ENCODE measurements around the gene FRMD4A.

The FRMD4A gene

GRCh38 chr10:13960603-13961002 is 370.1 kb downstream of the FRMD4A start:
- Histone ChIP-seq H3K9me3 (replicated peaks; ENCODE audit: insufficient read depth, low read length) (no peaks in the 10 kb centered on the region), H3K4me3 (ENCODE audit: low read length) (no peak overlapping the region), H3K27ac (ENCODE audit: low read length) (no peak overlapping the region)

GRCh38 chr10:13959443-13960359 is 371.0 kb downstream of the FRMD4A start:
- Histone ChIP-seq H3K27me3 (replicated peaks; ENCODE audit: insufficient read depth, low read length) (no peaks in the 10 kb centered on the region), H4K20me1 (ENCODE audit: insufficient read depth, low read length) (no peaks in the 10 kb centered on the region), H3K36me3 (replicated peaks; ENCODE audit: insufficient read depth, low read length) (no peaks in the 10 kb centered on the region), H2AFZ (ENCODE audit: low read length) (no peak overlapping the region), H3K9me3 (replicated peaks; ENCODE audit: insufficient read depth, low read length) (no peaks in the 10 kb centered on the region), H3K4me1 (ENCODE audit: low read length) (no peaks in the 10 kb centered on the region), H3F3A (ENCODE audit: insufficient read depth, low read length) (no peaks in the 10 kb centered on the region), H3K4me2 (ENCODE audit: low read depth, low read length) (no peak overlapping the region), H3K79me2 (ENCODE audit: low read length) (no peaks in the 10 kb centered on the region), H3K9me2 (replicated peaks; ENCODE audit: insufficient read depth, low read length) (no peaks in the 10 kb centered on the region), H3K4me3 (ENCODE audit: low read length) (no peak overlapping the region), H3K27ac (ENCODE audit: low read length) (no peak overlapping the region), H3K9ac (ENCODE audit: low read length) (no peak overlapping the region)
- no peak for TF ChIP-seq CTCF (IDR thresholded peaks at IDR 0.05; ENCODE audit: low read length)
- no peak for TF ChIP-seq EZH2phosphoT487 (IDR thresholded peaks at IDR 0.05; ENCODE audit: low read length)
- no peak for TF ChIP-seq EZH2 (optimal IDR thresholded peaks at IDR 0.05; ENCODE audit: low read depth, low read length)
- DNase-seq: no peak

More at GRCh38 chr10:13960603-13961002, 370.1 kb downstream of the FRMD4A start:
- Histone ChIP-seq H3K9me2 (replicated peaks; ENCODE audit: insufficient read depth, low read length) (no peaks in the 10 kb centered on the region), H3K4me2 (ENCODE audit: low read depth, low read length) (no peak overlapping the region), H3K4me1 (ENCODE audit: low read length) (no peaks in the 10 kb centered on the region), H3F3A (ENCODE audit: insufficient read depth, low read length) (no peaks in the 10 kb centered on the region), H3K27me3 (replicated peaks; ENCODE audit: insufficient read depth, low read length) (no peaks in the 10 kb centered on the region), H3K79me2 (ENCODE audit: low read length) (no peaks in the 10 kb centered on the region), H3K9ac (ENCODE audit: low read length) (no peak overlapping the region), H4K20me1 (ENCODE audit: insufficient read depth, low read length) (no peaks in the 10 kb centered on the region), H3K36me3 (replicated peaks; ENCODE audit: insufficient read depth, low read length) (no peaks in the 10 kb centered on the region), H2AFZ (ENCODE audit: low read length) (no peak overlapping the region)
- DNase-seq: no peak
- TF ChIP-seq CTCF (IDR thresholded peaks at IDR 0.05; ENCODE audit: low read length) (no peak), EZH2phosphoT487 (IDR thresholded peaks at IDR 0.05; ENCODE audit: low read length) (no peak), EZH2 (optimal IDR thresholded peaks at IDR 0.05; ENCODE audit: low read depth, low read length) (no peak)

GRCh38 chr10:13957856-13958255 is 372.9 kb downstream of the FRMD4A start:
- Histone ChIP-seq H4K20me1 (ENCODE audit: insufficient read depth, low read length) (no peaks in the 10 kb centered on the region), H3F3A (ENCODE audit: insufficient read depth, low read length) (no peaks in the 10 kb centered on the region), H3K27ac (ENCODE audit: low read length) (no peak overlapping the region), H2AFZ (ENCODE audit: low read length) (no peak overlapping the region), H3K9me3 (replicated peaks; ENCODE audit: insufficient read depth, low read length) (no peaks in the 10 kb centered on the region), H3K36me3 (replicated peaks; ENCODE audit: insufficient read depth, low read length) (no peaks in the 10 kb centered on the region), H3K4me3 (ENCODE audit: low read length) (no peak overlapping the region), H3K79me2 (ENCODE audit: low read length) (no peaks in the 10 kb centered on the region), H3K9ac (ENCODE audit: low read length) (no peak overlapping the region), H3K4me2 (ENCODE audit: low read depth, low read length) (no peak overlapping the region), H3K4me1 (ENCODE audit: low read length) (no peaks in the 10 kb centered on the region), H3K9me2 (replicated peaks; ENCODE audit: insufficient read depth, low read length) (no peaks in the 10 kb centered on the region), H3K27me3 (replicated peaks; ENCODE audit: insufficient read depth, low read length) (no peaks in the 10 kb centered on the region)
- TF ChIP-seq EZH2 (optimal IDR thresholded peaks at IDR 0.05; ENCODE audit: low read depth, low read length) (no peak), CTCF (IDR thresholded peaks at IDR 0.05; ENCODE audit: low read length) (no peak), EZH2phosphoT487 (IDR thresholded peaks at IDR 0.05; ENCODE audit: low read length) (no peak)
- no peak for DNase-seq

Data from MM.1S (cell line).